ENCODE results near the gene RBM19.

DNA sequence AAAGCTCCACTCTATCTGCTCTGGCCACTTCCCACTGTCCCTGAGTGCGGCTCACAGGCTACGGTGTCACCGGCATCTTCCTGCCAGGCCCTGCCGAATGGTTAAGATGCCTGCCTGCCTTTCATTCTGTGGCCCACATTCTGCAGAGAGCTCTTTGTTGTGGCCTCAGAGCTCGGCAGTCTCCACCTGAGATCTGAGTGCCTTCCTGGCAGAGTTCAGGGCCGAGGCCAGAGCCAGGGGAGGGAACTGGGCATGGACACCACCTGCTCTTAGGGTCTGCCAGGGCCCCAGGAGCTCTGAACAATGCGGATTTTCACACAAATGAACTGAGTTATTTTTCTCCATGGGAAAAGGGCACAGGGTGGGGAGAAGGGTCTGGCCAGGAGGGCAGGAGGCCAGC is 127.2 kb downstream of the RBM19 start:
- TF ChIP-seq, protein P1, sequence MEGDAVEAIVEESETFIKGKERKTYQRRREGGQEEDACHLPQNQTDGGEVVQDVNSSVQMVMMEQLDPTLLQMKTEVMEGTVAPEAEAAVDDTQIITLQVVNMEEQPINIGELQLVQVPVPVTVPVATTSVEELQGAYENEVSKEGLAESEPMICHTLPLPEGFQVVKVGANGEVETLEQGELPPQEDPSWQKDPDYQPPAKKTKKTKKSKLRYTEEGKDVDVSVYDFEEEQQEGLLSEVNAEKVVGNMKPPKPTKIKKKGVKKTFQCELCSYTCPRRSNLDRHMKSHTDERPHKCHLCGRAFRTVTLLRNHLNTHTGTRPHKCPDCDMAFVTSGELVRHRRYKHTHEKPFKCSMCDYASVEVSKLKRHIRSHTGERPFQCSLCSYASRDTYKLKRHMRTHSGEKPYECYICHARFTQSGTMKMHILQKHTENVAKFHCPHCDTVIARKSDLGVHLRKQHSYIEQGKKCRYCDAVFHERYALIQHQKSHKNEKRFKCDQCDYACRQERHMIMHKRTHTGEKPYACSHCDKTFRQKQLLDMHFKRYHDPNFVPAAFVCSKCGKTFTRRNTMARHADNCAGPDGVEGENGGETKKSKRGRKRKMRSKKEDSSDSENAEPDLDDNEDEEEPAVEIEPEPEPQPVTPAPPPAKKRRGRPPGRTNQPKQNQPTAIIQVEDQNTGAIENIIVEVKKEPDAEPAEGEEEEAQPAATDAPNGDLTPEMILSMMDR (conservative IDR thresholded peaks at IDR 0.05): no peak
- no peak for TF ChIP-seq ZFX (IDR thresholded peaks at IDR 0.05)
